ENCODE results near the gene PCNX1.

DNA sequence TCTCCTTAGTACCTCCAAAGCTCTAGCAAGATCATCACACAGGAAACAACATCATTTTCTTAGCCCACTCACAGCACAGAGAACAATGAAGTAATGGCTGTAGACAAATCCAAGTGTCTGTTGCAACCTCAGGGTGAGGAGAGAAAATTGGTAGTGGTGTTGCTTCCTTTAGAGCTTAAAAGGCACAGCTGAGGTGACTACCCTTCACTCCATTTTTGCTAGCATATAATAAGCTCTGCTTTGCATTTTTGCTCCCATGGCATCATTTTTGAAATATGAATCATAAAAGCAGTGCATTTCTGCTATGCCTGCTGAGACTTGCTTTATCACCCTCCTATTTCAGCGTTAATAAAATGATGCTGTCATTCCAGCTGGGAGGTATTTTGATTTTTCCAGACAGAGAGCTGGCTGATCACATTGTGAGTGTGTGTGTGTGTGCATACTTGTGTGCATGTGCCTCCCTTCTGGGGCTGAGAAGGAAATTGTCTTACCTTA, 18.5 kb upstream of the PCNX1 start:
- TF ChIP-seq POLR2A (IDR thresholded peaks at IDR 0.05; ENCODE audit: extremely low read depth, insufficient read length) = no peak
- TF ChIP-seq, protein P1, sequence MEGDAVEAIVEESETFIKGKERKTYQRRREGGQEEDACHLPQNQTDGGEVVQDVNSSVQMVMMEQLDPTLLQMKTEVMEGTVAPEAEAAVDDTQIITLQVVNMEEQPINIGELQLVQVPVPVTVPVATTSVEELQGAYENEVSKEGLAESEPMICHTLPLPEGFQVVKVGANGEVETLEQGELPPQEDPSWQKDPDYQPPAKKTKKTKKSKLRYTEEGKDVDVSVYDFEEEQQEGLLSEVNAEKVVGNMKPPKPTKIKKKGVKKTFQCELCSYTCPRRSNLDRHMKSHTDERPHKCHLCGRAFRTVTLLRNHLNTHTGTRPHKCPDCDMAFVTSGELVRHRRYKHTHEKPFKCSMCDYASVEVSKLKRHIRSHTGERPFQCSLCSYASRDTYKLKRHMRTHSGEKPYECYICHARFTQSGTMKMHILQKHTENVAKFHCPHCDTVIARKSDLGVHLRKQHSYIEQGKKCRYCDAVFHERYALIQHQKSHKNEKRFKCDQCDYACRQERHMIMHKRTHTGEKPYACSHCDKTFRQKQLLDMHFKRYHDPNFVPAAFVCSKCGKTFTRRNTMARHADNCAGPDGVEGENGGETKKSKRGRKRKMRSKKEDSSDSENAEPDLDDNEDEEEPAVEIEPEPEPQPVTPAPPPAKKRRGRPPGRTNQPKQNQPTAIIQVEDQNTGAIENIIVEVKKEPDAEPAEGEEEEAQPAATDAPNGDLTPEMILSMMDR (IDR thresholded peaks at IDR 0.05; ENCODE audit: low read depth, low read length) = no peak
